ENCODE measurements around the gene SLC25A13.

DNA sequence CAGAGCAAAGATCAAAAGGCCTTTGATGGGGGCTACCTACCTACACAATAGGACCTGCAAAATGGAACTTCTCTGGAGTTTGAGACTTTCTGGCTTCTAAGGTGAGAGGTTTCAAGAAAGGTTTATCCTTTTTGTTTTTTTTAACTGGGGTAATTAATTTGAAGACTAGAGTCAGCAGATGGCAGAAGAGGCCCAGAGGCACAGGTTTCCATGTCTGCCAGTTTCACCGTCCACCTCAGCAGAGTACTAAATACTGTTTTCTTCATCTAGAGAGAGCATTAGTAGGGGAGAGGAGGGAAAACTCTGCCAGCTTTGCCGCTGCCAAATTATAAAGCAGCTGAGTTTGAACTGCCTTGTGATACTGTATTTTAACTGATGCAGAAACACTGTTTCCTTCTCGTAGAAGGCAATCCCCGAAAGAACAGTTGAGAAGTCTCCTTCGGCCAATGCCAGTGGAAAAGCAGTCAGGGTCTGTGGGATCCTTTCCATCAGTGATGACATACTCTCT lies 138.7 kb downstream of the SLC25A13 start:
- TF ChIP-seq BHLHE40 (IDR thresholded peaks at IDR 0.05; ENCODE audit: low read depth, low read length) (no peak), POLR2A (IDR thresholded peaks at IDR 0.05; ENCODE audit: low read depth, low read length) (no peak)
- TF ChIP-seq, protein P1, sequence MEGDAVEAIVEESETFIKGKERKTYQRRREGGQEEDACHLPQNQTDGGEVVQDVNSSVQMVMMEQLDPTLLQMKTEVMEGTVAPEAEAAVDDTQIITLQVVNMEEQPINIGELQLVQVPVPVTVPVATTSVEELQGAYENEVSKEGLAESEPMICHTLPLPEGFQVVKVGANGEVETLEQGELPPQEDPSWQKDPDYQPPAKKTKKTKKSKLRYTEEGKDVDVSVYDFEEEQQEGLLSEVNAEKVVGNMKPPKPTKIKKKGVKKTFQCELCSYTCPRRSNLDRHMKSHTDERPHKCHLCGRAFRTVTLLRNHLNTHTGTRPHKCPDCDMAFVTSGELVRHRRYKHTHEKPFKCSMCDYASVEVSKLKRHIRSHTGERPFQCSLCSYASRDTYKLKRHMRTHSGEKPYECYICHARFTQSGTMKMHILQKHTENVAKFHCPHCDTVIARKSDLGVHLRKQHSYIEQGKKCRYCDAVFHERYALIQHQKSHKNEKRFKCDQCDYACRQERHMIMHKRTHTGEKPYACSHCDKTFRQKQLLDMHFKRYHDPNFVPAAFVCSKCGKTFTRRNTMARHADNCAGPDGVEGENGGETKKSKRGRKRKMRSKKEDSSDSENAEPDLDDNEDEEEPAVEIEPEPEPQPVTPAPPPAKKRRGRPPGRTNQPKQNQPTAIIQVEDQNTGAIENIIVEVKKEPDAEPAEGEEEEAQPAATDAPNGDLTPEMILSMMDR (conservative IDR thresholded peaks at IDR 0.05; ENCODE audit: low read depth, low read length) = no peak
- TF ChIP-seq, protein P2, sequence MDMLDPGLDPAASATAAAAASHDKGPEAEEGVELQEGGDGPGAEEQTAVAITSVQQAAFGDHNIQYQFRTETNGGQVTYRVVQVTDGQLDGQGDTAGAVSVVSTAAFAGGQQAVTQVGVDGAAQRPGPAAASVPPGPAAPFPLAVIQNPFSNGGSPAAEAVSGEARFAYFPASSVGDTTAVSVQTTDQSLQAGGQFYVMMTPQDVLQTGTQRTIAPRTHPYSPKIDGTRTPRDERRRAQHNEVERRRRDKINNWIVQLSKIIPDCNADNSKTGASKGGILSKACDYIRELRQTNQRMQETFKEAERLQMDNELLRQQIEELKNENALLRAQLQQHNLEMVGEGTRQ (IDR thresholded peaks at IDR 0.05; ENCODE audit: low read depth, low read length) = no peak

Data from IMR-90 (cell line).